OCI-LY1 (cell line): ENCODE data around the gene CIAO3.

ENCODE experiments used
- H2AFZ ChIP-seq: fragments of 200-600 bp; sonication (generic), shearing (Covaris generic); 2 replicates; pipeline ENCODE4 v1.6.0; 2014; ENCODE audit warnings: antibody characterized with exemption, mild to moderate bottlenecking, low read length
- H3F3A ChIP-seq: fragments of 200-600 bp; sonication (generic), shearing (Covaris generic); 2 replicates; pipeline ENCODE4 v1.6.0; 2014; ENCODE audit warnings: mild to moderate bottlenecking, antibody characterized with exemption, low read length, moderate library complexity; ENCODE audit not compliant: insufficient read depth
- H3K27ac ChIP-seq: fragments of 200-600 bp; sonication (generic); 2 replicates; pipeline ENCODE4 v1.5.1; 2014; ENCODE audit warnings: low read length, mixed run types, mild to moderate bottlenecking, low read depth; ENCODE audit not compliant: poor library complexity, severe bottlenecking
- H3K27me3 ChIP-seq: fragments of 200-600 bp; sonication (generic); 2 replicates; pipeline ENCODE4 v1.6.0; 2014; ENCODE audit warnings: antibody characterized with exemption, mild to moderate bottlenecking, low read length, moderate library complexity; ENCODE audit not compliant: insufficient read depth
- H3K36me3 ChIP-seq: fragments of 200-600 bp; sonication (generic); 2 replicates; pipeline ENCODE4 v1.6.1; 2014; ENCODE audit warnings: mild to moderate bottlenecking, antibody characterized with exemption, low read length, moderate library complexity, mixed read lengths; ENCODE audit not compliant: insufficient read depth
- H3K4me1 ChIP-seq: fragments of 200-600 bp; sonication (generic); 2 replicates; pipeline ENCODE4 v1.5.1; 2014; ENCODE audit warnings: mild to moderate bottlenecking, low read length, moderate library complexity; ENCODE audit not compliant: insufficient read depth, severe bottlenecking
- H3K4me2 ChIP-seq: fragments of 200-600 bp; sonication (generic), shearing (Covaris generic); 2 replicates; pipeline ENCODE4 v1.6.1; 2014; ENCODE audit warnings: low read length
- H3K4me3 ChIP-seq: fragments of 200-600 bp; sonication (generic); 2 replicates; pipeline ENCODE4 v1.5.1; 2014; ENCODE audit warnings: low read length, low read depth, mild to moderate bottlenecking, mixed read lengths; ENCODE audit not compliant: poor library complexity, severe bottlenecking
- H3K79me2 ChIP-seq: fragments of 200-600 bp; shearing (Covaris generic); 2 replicates; pipeline ENCODE4 v1.6.1; 2016; ENCODE audit warnings: mixed run types, low read length, mixed read lengths; ENCODE audit not compliant: insufficient read depth
- H3K9ac ChIP-seq: fragments of 200-600 bp; sonication (generic), shearing (Covaris generic); 2 replicates; pipeline ENCODE4 v1.6.1; 2014; ENCODE audit warnings: mild to moderate bottlenecking, low read length, mixed read lengths
- H3K9me2 ChIP-seq: fragments of 200-600 bp; sonication (generic), shearing (Covaris generic); 2 replicates; pipeline ENCODE4 v1.6.1; 2014; ENCODE audit warnings: low read depth, mild to moderate bottlenecking, low read length, mixed read lengths
- H3K9me3 ChIP-seq: fragments of 200-600 bp; shearing (Covaris generic); 2 replicates; pipeline ENCODE4 v1.6.1; 2014; ENCODE audit warnings: low read length, mixed read lengths
- H4K20me1 ChIP-seq: fragments of 200-600 bp; sonication (generic), shearing (Covaris generic); 2 replicates; pipeline ENCODE4 v1.6.0; 2016; ENCODE audit warnings: mild to moderate bottlenecking, low read length; ENCODE audit not compliant: insufficient read depth
- EZH2 ChIP-seq: fragments of 200-600 bp; sonication (generic), shearing (Covaris generic); IDR thresholded peaks from 2 replicates; pipeline ENCODE4 v1.8.0; 2017; ENCODE audit warnings: borderline replicate concordance, mixed run types, mild to moderate bottlenecking, antibody characterized with exemption, low read length, moderate library complexity, mixed read lengths
- TF ChIP-seq, protein P1 (sequence below): fragments of 200-600 bp; sonication (generic), shearing (Covaris generic); IDR thresholded peaks from 2 replicates; pipeline ENCODE4 v1.5.1; 2017; ENCODE audit warnings: mild to moderate bottlenecking, antibody characterized with exemption, low read length, moderate library complexity, mixed read lengths

CIAO3 gene

GRCh38 chr16:788399-789126, 47.8 kb upstream of the CIAO3 start, which contains the start of gene CHTF18:
TSS of gene CHTF18 (plus strand) at chr16:788620. CDS start at chr16:788685, 65 bp downstream.
- Histone ChIP-seq H3K4me1 (peaks cover 23% of the 10 kb centered on the region), H3K36me3 (peaks cover 49% of the 10 kb centered on the region), H3K9ac (peak within 1 kb of the TSS; percentile 91), H3K9me2 (no peaks in the 10 kb centered on the region), H3K27me3 (no peaks in the 10 kb centered on the region), H3F3A (no peaks in the 10 kb centered on the region), H3K27ac (no peak within 1 kb of the TSS), H3K79me2 (no peaks in the 10 kb centered on the region), H2AFZ (no peak within 1 kb of the TSS), H3K4me2 (peak within 1 kb of the TSS; percentile 93), H3K9me3 (no peaks in the 10 kb centered on the region), H4K20me1 (no peaks in the 10 kb centered on the region), H3K4me3 (peak within 1 kb of the TSS; percentile 96)
- TF ChIP-seq, protein P1, sequence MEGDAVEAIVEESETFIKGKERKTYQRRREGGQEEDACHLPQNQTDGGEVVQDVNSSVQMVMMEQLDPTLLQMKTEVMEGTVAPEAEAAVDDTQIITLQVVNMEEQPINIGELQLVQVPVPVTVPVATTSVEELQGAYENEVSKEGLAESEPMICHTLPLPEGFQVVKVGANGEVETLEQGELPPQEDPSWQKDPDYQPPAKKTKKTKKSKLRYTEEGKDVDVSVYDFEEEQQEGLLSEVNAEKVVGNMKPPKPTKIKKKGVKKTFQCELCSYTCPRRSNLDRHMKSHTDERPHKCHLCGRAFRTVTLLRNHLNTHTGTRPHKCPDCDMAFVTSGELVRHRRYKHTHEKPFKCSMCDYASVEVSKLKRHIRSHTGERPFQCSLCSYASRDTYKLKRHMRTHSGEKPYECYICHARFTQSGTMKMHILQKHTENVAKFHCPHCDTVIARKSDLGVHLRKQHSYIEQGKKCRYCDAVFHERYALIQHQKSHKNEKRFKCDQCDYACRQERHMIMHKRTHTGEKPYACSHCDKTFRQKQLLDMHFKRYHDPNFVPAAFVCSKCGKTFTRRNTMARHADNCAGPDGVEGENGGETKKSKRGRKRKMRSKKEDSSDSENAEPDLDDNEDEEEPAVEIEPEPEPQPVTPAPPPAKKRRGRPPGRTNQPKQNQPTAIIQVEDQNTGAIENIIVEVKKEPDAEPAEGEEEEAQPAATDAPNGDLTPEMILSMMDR = no peak
- TF ChIP-seq EZH2 = no peak

DNA sequence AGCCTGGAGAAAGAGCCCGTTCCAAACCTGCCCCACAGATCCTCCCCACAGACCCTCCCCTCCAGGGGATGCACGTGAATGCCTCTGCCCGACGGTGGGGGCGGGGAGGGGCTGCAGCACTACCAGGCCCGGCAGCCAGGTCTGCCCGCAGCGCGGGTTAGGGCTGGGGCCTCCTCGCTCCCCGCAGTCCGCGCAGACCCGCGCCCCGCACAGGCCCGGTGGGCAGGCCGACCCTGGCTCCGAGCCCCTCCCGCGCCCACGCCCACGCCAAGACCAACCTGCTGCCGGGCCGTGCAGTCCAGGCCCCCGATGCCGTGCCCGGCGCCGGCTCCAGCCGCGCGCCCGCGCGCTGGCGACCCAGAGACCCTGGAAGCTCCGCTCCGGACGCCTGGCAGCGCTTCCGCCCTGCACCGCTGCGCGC, 47.2 kb upstream of the CIAO3 start, which contains the start of gene RPUSD1:
TSS of gene RPUSD1 (minus strand) at position 404 of the 421 bp plus-strand sequence. CDS start 644 bp downstream, outside the sequence.
- Histone ChIP-seq H3K4me3 (peak within 1 kb of the TSS; percentile 96), H3K27me3 (no peaks in the 10 kb centered on the region), H3K27ac (no peak within 1 kb of the TSS), H3K36me3 (peaks cover 44% of the 10 kb centered on the region), H3K9ac (peak within 1 kb of the TSS; percentile 91), H3K9me3 (no peaks in the 10 kb centered on the region), H2AFZ (no peak within 1 kb of the TSS), H3K9me2 (no peaks in the 10 kb centered on the region), H3K79me2 (no peaks in the 10 kb centered on the region), H4K20me1 (no peaks in the 10 kb centered on the region), H3F3A (no peaks in the 10 kb centered on the region), H3K4me2 (peak within 1 kb of the TSS; percentile 93), H3K4me1 (peaks cover 23% of the 10 kb centered on the region)
- TF ChIP-seq EZH2 = no peak
- TF ChIP-seq, protein P1 = no peak

- Histone ChIP-seq H4K20me1 (no peaks in the 10 kb centered on the region), H3K79me2 (no peaks in the 10 kb centered on the region), H3K27me3 (no peaks in the 10 kb centered on the region), H2AFZ (no peak overlapping the region), H3K9me2 (no peaks in the 10 kb centered on the region), H3K9ac (peak overlapping the region; percentile 91), H3K4me3 (peak overlapping the region; percentile 96), H3K27ac (no peak overlapping the region), H3K36me3 (peaks cover 40% of the 10 kb centered on the region), H3K4me2 (peak overlapping the region; percentile 93), H3K9me3 (no peaks in the 10 kb centered on the region), H3K4me1 (peaks cover 23% of the 10 kb centered on the region), H3F3A (no peaks in the 10 kb centered on the region)
- TF ChIP-seq EZH2 = no peak
- TF ChIP-seq, protein P1 = no peak
These were observed 46.6 kb upstream of the CIAO3 start for GRCh38 chr16:787321-787966.
